ENCODE results near the gene ENTPD6. TPM values are rescaled to one million over a fixed set of nuclear protein-coding genes. Genes with fewer than 3 reads are reported as not detected.

Gene ENTPD6
- total RNA-seq, 1 donor, result 50.7 TPM

DNA sequence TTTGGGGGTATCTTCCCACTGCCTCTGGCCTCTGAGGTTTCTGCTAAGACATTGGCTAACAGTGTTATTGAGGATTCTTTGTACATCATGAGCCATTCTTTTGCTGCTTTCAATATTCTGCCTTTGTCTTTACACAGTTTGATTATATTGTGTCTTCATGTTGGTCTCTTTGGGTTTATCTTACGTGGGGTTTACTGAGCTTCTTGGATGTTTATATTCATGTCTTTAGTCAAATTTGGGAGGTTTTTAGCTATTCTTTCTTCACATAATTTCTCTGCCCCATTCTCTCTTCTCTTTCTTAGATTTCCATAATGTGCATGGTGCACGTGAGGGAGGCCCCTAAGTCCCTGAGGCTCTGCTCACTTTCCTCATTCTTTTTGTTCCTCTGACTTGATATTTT, 7.6 kb downstream of the ENTPD6 start:
- Histone ChIP-seq H2AFZ (ENCODE audit: low read length) (no peak overlapping the region), H3K79me2 (ENCODE audit: insufficient read depth, low read length) (peaks cover 96% of the 10 kb centered on the region), H4K20me1 (ENCODE audit: insufficient read depth, low read length) (peaks cover 22% of the 10 kb centered on the region), H3K27ac (ENCODE audit: low read depth, low read length) (no peak overlapping the region), H3K9me3 (ENCODE audit: low read depth, low read length) (no peaks in the 10 kb centered on the region), H3K27me3 (ENCODE audit: insufficient read depth, low read length) (no peaks in the 10 kb centered on the region), H3K4me1 (ENCODE audit: insufficient read depth, low read length) (no peaks in the 10 kb centered on the region), H3K4me2 (ENCODE audit: insufficient read depth, low read length) (no peak overlapping the region), H3K36me3 (ENCODE audit: insufficient read depth, low read length) (peaks cover 11% of the 10 kb centered on the region), H3K4me3 (ENCODE audit: insufficient read depth, low read length) (no peak overlapping the region)
- TF ChIP-seq, protein P1, sequence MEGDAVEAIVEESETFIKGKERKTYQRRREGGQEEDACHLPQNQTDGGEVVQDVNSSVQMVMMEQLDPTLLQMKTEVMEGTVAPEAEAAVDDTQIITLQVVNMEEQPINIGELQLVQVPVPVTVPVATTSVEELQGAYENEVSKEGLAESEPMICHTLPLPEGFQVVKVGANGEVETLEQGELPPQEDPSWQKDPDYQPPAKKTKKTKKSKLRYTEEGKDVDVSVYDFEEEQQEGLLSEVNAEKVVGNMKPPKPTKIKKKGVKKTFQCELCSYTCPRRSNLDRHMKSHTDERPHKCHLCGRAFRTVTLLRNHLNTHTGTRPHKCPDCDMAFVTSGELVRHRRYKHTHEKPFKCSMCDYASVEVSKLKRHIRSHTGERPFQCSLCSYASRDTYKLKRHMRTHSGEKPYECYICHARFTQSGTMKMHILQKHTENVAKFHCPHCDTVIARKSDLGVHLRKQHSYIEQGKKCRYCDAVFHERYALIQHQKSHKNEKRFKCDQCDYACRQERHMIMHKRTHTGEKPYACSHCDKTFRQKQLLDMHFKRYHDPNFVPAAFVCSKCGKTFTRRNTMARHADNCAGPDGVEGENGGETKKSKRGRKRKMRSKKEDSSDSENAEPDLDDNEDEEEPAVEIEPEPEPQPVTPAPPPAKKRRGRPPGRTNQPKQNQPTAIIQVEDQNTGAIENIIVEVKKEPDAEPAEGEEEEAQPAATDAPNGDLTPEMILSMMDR (IDR thresholded peaks at IDR 0.05; ENCODE audit: extremely low read depth, low read depth, low read length), result no peak
- no peak for DNase-seq (ENCODE audit: insufficient read length, low spot score, missing footprints)

DNA sequence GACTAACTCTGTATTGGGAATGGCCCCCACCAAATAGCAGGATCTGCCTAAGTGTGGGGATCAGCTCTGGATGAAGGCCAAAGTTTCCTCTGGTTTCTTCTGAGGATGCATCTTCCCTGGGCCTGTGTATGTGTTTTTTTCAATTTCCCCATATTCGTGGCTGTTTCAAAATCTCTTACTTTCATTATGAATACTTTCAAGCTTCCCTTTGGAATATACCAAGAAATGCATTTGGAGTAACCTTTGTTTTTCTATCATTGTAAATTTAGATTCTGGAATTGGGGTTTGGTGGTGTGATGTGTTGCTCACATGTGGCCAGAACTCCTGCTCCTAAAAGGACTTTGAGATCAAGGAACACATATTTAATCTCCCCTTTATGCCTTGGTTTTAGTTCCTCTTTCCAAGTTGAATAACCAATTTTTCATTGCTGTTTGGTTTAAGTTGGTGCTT, 8.4 kb downstream of the ENTPD6 start:
- Histone ChIP-seq H2AFZ (ENCODE audit: low read length) (no peak overlapping the region), H3K27ac (ENCODE audit: low read depth, low read length) (no peak overlapping the region), H3K27me3 (ENCODE audit: insufficient read depth, low read length) (no peaks in the 10 kb centered on the region), H3K36me3 (ENCODE audit: insufficient read depth, low read length) (peaks cover 11% of the 10 kb centered on the region), H3K9me3 (ENCODE audit: low read depth, low read length) (no peaks in the 10 kb centered on the region), H4K20me1 (ENCODE audit: insufficient read depth, low read length) (peaks cover 22% of the 10 kb centered on the region), H3K4me1 (ENCODE audit: insufficient read depth, low read length) (no peaks in the 10 kb centered on the region), H3K79me2 (ENCODE audit: insufficient read depth, low read length) (peaks cover 90% of the 10 kb centered on the region), H3K4me2 (ENCODE audit: insufficient read depth, low read length) (peak overlapping the region; percentile 60), H3K4me3 (ENCODE audit: insufficient read depth, low read length) (no peak overlapping the region)
- DNase-seq (ENCODE audit: insufficient read length, low spot score, missing footprints), result no peak
- TF ChIP-seq, protein P1 (IDR thresholded peaks at IDR 0.05; ENCODE audit: extremely low read depth, low read depth, low read length), result no peak

DNA sequence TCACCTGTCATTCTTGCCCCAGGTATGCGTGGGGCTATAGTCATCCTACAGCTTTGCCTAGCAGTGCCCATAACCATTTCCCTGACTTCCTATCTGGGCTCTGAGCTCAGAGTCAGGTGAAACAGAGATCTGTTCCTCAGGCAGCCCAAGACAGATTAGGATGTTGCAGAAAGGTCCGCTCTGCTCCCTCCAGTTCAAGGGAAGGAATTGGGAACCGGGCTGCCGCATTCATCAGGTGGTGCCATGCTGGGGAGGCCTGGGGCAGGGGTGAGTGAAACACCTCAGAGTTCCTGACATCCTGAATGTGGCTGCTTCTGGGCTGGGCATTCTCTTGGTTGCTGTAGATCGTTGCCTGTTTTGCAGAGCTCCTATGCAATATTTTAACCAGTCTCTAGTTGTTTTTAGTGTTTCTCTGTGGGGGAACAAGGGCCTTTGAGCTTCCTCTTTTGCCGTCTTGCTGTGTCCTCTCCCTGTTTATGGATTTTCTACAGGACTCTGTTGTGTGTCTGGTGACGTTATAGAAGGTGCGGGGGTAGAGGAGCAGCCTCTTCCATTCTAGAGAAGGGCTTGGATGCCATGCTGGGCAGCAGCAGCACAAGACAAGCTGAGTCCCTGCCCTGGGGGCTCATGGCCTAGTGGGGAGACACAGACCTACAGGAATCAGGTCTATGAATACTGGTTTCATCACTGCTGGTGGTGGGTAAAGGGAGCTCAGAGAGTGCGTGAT, 9.2 kb downstream of the ENTPD6 start:
- TF ChIP-seq, protein P1 (IDR thresholded peaks at IDR 0.05; ENCODE audit: extremely low read depth, low read depth, low read length), result no peak
- H3K27ac ChIP-seq (ENCODE audit: low read depth, low read length), result no peak overlapping the region
- no peak overlapping the region for H3K4me3 ChIP-seq (ENCODE audit: insufficient read depth, low read length)
- H3K27me3 ChIP-seq (ENCODE audit: insufficient read depth, low read length), result no peaks in the 10 kb centered on the region
- H4K20me1 ChIP-seq (ENCODE audit: insufficient read depth, low read length), result peaks cover 22% of the 10 kb centered on the region
- peaks cover 83% of the 10 kb centered on the region for H3K79me2 ChIP-seq (ENCODE audit: insufficient read depth, low read length)
- H3K9me3 ChIP-seq (ENCODE audit: low read depth, low read length), result no peaks in the 10 kb centered on the region
- H3K4me1 ChIP-seq (ENCODE audit: insufficient read depth, low read length), result no peaks in the 10 kb centered on the region
- peaks cover 11% of the 10 kb centered on the region for H3K36me3 ChIP-seq (ENCODE audit: insufficient read depth, low read length)
- H2AFZ ChIP-seq (ENCODE audit: low read length), result no peak overlapping the region
- H3K4me2 ChIP-seq (ENCODE audit: insufficient read depth, low read length), result no peak overlapping the region
- no peak for DNase-seq (ENCODE audit: insufficient read length, low spot score, missing footprints)

DNA sequence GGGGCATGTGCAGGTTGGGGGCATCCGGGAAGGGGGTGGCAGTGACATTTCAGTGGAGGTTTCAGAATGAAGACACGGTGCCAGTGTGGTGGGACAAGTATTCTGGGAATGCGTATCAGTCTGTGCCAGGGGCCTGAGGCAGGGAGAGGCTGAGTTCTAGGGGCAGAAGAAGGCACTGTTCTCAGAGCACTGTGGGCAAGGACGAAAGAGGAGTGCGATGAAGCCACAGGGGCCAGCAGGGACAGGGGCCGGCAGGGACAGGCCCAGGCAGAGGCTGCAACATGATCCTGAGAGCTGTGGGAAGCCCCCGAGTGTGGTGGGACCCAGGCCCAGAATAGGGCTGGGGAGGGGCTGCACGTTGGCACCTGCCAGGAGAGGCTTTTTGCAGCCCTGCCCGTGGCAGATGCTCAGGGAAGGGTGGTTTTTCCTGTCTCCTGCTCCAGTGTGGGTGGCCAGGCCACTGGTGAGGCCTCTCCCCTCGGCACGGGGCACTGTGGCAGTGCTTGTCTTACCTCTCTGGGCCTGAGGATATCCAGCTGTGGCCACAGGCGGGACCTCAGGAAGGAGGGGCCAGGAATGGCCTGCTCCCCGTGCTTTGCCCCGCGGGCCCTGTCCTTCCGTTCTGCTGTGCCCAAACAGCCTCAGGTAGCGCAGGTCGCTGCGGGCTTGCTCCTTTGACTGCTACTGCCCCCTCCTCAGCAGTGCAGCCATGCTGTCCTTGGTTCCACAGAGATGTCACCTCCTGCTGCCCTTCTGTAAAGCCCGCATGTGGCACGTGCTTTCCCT, 10.0 kb downstream of the ENTPD6 start:
- TF ChIP-seq, protein P1 (IDR thresholded peaks at IDR 0.05; ENCODE audit: extremely low read depth, low read depth, low read length), result no peak
- Histone ChIP-seq H3K4me2 (ENCODE audit: insufficient read depth, low read length) (no peak overlapping the region), H2AFZ (ENCODE audit: low read length) (no peak overlapping the region), H3K4me1 (ENCODE audit: insufficient read depth, low read length) (no peaks in the 10 kb centered on the region), H3K4me3 (ENCODE audit: insufficient read depth, low read length) (no peak overlapping the region), H3K9me3 (ENCODE audit: low read depth, low read length) (no peaks in the 10 kb centered on the region), H3K27me3 (ENCODE audit: insufficient read depth, low read length) (no peaks in the 10 kb centered on the region), H3K79me2 (ENCODE audit: insufficient read depth, low read length) (peaks cover 77% of the 10 kb centered on the region), H3K27ac (ENCODE audit: low read depth, low read length) (no peak overlapping the region), H4K20me1 (ENCODE audit: insufficient read depth, low read length) (peaks cover 22% of the 10 kb centered on the region), H3K36me3 (ENCODE audit: insufficient read depth, low read length) (peaks cover 11% of the 10 kb centered on the region)
- DNase-seq (ENCODE audit: insufficient read length, low spot score, missing footprints), result no peak

Measured in osteoblast (primary cell).